Gastroesophageal sphincter (tissue), 3 donors: ENCODE data around the gene C19orf38.

Source experiments
- POLR2A ChIP-seq, 2 donors: fragments of 450-650 bp; IDR thresholded peaks; one replicate each; pipeline ENCODE4 v1.6.1; 2017; ENCODE audit warnings: antibody characterized with exemption in 2 of 2, mild to moderate bottlenecking in 2 of 2, moderate library complexity in 1 of 2
- TF ChIP-seq, protein P1 (sequence below), 4 experiments: fragments of 200-600 bp in 2 of 4; fragments of 450-650 bp in 2 of 4; sonication (generic) in 1 of 4; IDR thresholded peaks; one replicate each; pipeline ENCODE4 v1.5.1; 2017 to 2019; ENCODE audit warnings: antibody characterized with exemption in 4 of 4, mild to moderate bottlenecking in 2 of 4, moderate library complexity in 2 of 4

DNA sequence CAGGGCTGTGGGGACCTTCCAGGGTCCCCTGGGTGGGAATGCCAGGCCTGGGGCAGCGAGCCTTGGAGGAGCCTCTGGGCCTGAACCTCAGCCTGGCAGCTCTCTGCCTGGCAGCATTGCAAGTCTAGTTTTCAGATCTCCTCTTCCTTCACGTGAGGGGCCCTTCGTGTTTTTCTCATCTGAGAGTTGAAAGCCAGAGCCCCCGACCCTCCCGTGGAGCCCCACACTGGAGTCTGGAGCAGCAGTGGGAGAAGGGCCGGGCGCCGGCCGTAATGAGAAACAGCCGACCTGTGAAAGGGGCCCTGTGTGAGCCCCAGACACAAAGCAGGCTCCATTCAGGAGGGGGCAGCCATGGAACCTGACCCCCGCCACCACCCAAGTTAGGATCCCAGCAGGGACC, 31.5 kb upstream of the C19orf38 start:
- no peak for TF ChIP-seq POLR2A (IDR thresholded peaks at IDR 0.05)
- TF ChIP-seq, protein P1, sequence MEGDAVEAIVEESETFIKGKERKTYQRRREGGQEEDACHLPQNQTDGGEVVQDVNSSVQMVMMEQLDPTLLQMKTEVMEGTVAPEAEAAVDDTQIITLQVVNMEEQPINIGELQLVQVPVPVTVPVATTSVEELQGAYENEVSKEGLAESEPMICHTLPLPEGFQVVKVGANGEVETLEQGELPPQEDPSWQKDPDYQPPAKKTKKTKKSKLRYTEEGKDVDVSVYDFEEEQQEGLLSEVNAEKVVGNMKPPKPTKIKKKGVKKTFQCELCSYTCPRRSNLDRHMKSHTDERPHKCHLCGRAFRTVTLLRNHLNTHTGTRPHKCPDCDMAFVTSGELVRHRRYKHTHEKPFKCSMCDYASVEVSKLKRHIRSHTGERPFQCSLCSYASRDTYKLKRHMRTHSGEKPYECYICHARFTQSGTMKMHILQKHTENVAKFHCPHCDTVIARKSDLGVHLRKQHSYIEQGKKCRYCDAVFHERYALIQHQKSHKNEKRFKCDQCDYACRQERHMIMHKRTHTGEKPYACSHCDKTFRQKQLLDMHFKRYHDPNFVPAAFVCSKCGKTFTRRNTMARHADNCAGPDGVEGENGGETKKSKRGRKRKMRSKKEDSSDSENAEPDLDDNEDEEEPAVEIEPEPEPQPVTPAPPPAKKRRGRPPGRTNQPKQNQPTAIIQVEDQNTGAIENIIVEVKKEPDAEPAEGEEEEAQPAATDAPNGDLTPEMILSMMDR (IDR thresholded peaks at IDR 0.05): no peak
